ENCODE results near the gene RNGTT.

Gene RNGTT

DNA sequence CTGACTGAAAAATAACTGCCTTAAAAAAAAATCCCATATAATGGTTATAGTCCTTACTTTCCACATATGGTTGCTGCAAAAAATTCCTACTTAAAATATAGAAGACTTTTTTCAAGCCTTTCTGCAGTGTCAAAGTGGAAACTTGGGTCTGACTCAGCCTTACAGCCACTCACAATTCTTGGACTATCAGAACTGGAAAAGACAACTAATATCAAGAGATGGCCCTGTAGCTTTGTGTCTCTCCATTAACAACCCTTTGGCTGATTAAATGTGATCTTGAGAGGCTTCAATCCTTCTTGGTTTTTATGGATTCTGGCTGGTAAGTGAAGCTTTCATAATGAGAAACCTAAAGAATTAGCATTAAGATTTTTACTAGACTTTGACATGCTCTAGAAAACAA is 307.8 kb downstream of the RNGTT start:
- TF ChIP-seq, protein P1, sequence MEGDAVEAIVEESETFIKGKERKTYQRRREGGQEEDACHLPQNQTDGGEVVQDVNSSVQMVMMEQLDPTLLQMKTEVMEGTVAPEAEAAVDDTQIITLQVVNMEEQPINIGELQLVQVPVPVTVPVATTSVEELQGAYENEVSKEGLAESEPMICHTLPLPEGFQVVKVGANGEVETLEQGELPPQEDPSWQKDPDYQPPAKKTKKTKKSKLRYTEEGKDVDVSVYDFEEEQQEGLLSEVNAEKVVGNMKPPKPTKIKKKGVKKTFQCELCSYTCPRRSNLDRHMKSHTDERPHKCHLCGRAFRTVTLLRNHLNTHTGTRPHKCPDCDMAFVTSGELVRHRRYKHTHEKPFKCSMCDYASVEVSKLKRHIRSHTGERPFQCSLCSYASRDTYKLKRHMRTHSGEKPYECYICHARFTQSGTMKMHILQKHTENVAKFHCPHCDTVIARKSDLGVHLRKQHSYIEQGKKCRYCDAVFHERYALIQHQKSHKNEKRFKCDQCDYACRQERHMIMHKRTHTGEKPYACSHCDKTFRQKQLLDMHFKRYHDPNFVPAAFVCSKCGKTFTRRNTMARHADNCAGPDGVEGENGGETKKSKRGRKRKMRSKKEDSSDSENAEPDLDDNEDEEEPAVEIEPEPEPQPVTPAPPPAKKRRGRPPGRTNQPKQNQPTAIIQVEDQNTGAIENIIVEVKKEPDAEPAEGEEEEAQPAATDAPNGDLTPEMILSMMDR (IDR thresholded peaks at IDR 0.05; ENCODE audit: extremely low read depth, missing control alignments) = no peak
- no peak for DNase-seq (ENCODE audit: low spot score)

DNA sequence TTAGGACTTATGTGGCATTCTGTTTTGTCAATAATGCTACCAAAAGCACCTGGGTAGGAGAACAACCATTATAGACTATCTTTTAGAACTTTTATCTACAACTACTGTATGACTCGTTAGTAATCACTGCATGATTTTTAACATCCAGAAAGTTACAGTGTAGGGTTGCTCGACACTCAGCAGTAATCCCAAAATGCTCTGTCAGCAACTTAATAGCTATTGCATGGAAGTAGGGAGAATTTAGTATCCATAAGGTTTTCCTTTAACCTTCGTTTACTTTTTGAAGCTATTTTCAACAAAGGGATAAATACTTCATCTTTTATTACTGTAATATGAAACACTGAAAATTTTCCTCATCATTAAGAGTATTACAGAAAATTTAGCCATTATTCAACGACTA is 309.5 kb downstream of the RNGTT start:
- TF ChIP-seq, protein P1 (IDR thresholded peaks at IDR 0.05; ENCODE audit: extremely low read depth, missing control alignments) = no peak

DNA sequence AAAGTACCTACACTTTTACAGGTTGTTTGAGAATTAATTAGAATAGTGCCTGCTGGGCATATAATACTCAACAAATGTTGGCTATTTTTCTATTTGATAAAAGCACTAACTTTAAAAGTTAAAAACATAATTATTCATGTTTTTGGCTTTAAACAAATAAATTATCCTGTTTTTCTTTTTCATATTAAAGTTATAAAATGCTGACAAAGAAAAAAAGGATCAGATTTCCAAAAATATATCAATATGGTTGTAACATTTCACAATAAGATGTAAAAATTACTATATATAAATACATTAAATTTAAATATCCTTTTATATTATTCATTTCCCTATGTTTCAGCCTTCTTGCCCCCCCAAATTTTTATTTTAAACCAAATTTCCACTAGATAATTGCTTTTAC is 312.0 kb downstream of the RNGTT start:
- no peak for DNase-seq (ENCODE audit: low spot score)
- TF ChIP-seq, protein P1 (IDR thresholded peaks at IDR 0.05; ENCODE audit: extremely low read depth, missing control alignments) = no peak

More for the DNA sequence above, 309.5 kb downstream of the RNGTT start:
- DNase-seq (ENCODE audit: low spot score) = no peak

DNA sequence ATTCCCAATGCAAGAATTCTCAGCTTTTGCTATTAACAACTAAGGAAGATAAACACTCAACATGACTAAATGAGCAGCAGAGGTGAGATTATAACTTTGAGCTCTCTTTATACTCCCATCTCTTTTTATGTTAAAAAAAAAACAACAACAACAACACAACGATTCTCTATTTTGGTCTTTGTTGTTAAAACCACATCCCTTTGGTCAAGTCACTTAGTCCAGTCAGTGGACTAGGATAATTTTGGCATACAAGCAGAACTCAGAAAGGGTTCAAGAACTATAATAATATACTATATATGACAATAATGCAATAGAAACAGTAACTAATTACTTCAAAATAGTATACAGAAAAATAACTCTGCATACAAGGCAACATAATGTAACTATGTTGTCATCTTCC is 312.4 kb downstream of the RNGTT start:
- no peak for DNase-seq (ENCODE audit: low spot score)
- TF ChIP-seq, protein P1 (IDR thresholded peaks at IDR 0.05; ENCODE audit: extremely low read depth, missing control alignments) = no peak

DNA sequence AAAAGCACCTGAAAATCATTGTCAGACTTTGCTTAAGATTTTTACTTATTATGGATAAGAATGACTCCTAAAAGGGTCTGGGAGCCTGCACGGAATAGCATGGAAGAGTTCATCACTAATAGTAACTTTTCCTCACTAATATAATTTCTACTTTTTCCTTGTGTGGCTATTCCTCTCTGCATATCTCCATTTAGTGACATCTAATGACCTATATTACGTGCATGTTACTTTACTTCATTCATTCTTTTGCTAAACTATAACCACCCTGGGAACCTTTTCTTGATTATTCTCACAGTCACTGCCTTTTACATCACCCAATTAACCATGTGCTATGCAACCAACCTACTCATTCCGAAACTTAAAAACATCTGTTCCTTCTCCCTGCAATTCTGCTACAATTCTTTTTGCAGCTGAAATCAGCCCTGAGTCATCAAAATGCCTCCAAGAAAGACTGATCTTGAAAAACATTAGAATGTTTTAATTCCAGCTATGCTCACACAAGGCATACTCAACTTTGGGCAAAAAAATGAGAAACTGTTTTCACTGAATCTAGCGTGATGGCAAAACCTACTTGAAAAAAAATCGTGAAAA is 313.3 kb downstream of the RNGTT start:
- TF ChIP-seq, protein P1 (IDR thresholded peaks at IDR 0.05; ENCODE audit: extremely low read depth, missing control alignments) = no peak
- peak; percentile 48 for DNase-seq (ENCODE audit: low spot score)

DNA sequence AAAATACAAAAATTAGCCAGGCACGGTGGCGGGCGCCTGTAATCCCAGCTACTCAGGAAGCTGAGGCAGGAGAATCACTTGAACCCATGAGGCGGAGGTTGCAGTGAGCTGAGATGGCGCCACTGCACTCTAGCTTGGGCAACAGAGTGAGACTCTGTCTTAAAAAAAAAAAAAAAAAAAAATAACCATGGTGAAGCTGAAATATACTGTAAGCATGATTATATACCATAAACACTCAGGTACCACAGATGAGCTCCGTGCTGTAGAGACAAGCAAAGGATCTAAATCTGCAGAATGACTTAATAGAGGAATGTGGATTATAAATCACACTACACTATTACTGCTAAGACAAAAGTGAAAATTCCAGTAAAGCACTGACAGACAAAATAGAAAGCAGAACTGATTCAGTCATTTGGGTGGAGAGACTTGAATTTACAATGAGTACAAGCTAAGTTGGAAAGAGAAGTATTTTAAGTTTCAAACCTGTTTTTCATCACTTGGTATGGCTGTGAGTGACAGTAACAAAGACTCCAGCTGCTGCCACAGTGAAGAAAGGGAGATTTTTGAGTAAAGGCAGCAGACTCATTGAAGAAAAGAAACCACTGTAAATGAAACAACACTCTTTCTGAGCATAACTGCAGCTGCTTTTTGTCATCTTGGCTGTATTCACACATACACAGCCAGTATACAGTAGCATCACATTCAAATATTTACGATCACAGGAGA is 322.1 kb downstream of the RNGTT start:
- DNase-seq (ENCODE audit: low spot score) = peak; percentile 50
- TF ChIP-seq, protein P1 (IDR thresholded peaks at IDR 0.05; ENCODE audit: extremely low read depth, missing control alignments) = no peak

DNA sequence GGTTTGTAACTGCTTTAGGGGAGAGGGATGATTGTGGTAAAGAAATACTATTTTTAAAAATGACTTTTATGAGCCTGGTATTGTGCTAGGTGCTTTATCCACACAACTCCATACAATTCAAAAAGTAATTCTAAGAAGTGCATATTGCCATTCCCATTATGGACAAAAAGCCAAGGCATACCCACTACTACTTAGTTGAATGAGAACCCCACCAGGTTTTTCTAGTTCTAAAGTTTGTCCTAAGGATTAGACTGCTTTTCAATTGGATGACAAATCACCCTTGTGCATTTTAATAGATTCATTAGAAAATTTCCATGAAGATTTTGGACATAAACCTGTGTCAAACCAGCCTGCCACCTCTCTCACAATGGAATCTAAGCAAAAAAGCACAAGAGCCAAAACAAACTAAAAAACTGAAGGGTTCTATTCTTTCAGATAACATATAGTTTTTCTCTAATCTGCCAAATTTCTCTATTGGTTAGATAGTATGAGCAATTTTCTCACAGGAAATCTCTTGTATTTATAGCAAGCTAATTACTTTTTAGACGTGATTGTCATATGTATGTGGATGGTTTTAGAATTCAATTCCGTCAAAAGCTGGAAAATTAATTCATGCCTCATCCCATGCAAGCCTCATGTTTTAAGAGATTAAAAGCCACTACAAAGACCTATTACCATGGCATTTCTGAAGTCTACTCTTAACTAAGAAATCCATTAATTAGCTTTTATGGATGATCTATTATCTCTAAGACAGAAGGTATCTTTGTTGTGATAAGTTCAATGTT is 325.5 kb downstream of the RNGTT start:
- no peak for DNase-seq (ENCODE audit: low spot score)
- TF ChIP-seq, protein P1 (IDR thresholded peaks at IDR 0.05; ENCODE audit: extremely low read depth, missing control alignments) = no peak

Measured in GM20000 (cell line).